Stomach (tissue), 9 donors: ENCODE data around the gene DICER1. TPM values are rescaled to one million over a fixed set of nuclear protein-coding genes. Genes with fewer than 3 reads are reported as not detected.

Source experiments
- DNase-seq, 2 donors: peaks; one replicate each; pipeline versions ENCODE4 v3.0.0 to v3.0.0-alpha.2; 2013 to 2019
- H3K27ac ChIP-seq, 5 donors: fragments of 200-600 bp in 4 of 5; sonication (generic) in 4 of 5; one replicate each; pipeline ENCODE4 v1.5.1; 2013 to 2019; ENCODE audit warnings: mild to moderate bottlenecking in 1 of 5, moderate library complexity in 1 of 5
- H3K27me3 ChIP-seq, 3 donors: fragments of 200-600 bp; sonication (generic); one replicate each; pipeline ENCODE4 v1.5.1; 2017 to 2019; ENCODE audit warnings: mixed run types in 1 of 3
- H3K36me3 ChIP-seq, 4 donors: fragments of 200-600 bp; sonication (generic); 1 replicate in 3 of 4; 2 replicates in 1 of 4; pipeline ENCODE4 v1.5.1; 2016 to 2019
- H3K4me1 ChIP-seq, 4 donors: fragments of 200-600 bp; sonication (generic); one replicate each; pipeline ENCODE4 v1.5.1; 2016 to 2019
- H3K4me3 ChIP-seq, 4 donors: fragments of 200-600 bp; sonication (generic) in 3 of 4; one replicate each; pipeline ENCODE4 v1.5.1; 2016 to 2019; ENCODE audit warnings: mild to moderate bottlenecking in 1 of 4
- H3K9me3 ChIP-seq, 4 donors: fragments of 200-600 bp; sonication (generic); one replicate each; pipeline ENCODE4 v1.5.1; 2016 to 2019
- EP300 ChIP-seq: sonication (generic); formaldehyde crosslinking; IDR thresholded peaks from one replicate; pipeline ENCODE4 v1.6.1; 2017; ENCODE audit warnings: antibody characterized with exemption
- POLR2A ChIP-seq, 4 donors: fragments of 450-650 bp; IDR thresholded peaks; one replicate each; pipeline ENCODE4 v1.6.1; 2016; ENCODE audit warnings: antibody characterized with exemption in 4 of 4, control low read depth in 2 of 4, mild to moderate bottlenecking in 1 of 4, moderate library complexity in 1 of 4
- POLR2AphosphoS5 ChIP-seq, 3 donors: sonication (generic); formaldehyde crosslinking; IDR thresholded peaks; one replicate each; pipeline ENCODE4 v1.6.1; 2016; ENCODE audit warnings: antibody characterized with exemption in 3 of 3
- WGBS, 5 donors: extraction: QIAGEN DNeasy Blood & Tissue Kit in 3 of 5; methylation state at CpG; one replicate each; pipeline versions ENCODE4 v1.1.5 to v1.1.7; 2013 to 2018; 5-methylcytosine and 5-hydroxymethylcytosine counted together
- intact Hi-C: fragments of 100-400 bp; cut with DNase I; formaldehyde crosslinking; loops from one replicate; pipeline ENCODE4 v1.15.1; 2023; ENCODE audit warnings: low total_unique reads
- polyA plus RNA-seq, 3 donors: library from polyadenylated mRNA; stranded (reverse); fragments of 200-250 nt; gene quantifications; one replicate each; pipeline ENCODE4 v1.2.3, GENCODE V29; 2013
- total RNA-seq, 5 donors: library from RNA; depleted of rRNA; stranded (reverse); fragments of >200 nt; gene quantifications; one replicate each; pipeline versions ENCODE4 v1.1.0 to v1.2.3, GENCODE V29; 2014 to 2016
- TF ChIP-seq, protein P1 (sequence below), 7 experiments: fragments of 450-650 bp in 4 of 7; fragments of 200-600 bp in 3 of 7; sonication (generic) in 3 of 7; IDR thresholded peaks; one replicate each; pipeline ENCODE4 v1.5.1; 2016 to 2019; ENCODE audit warnings: antibody characterized with exemption in 7 of 7, control low read depth in 2 of 7, mild to moderate bottlenecking in 1 of 7
- donor health status: healthy with polysubstance abuse.
- donor health status: Bipolar disorder and iron deficiency.
- donor health status: healthy.

Gene DICER1
- total and polyA plus RNA-seq, 8 donors: 6.1 to 104 (median 53.4) TPM

DNA sequence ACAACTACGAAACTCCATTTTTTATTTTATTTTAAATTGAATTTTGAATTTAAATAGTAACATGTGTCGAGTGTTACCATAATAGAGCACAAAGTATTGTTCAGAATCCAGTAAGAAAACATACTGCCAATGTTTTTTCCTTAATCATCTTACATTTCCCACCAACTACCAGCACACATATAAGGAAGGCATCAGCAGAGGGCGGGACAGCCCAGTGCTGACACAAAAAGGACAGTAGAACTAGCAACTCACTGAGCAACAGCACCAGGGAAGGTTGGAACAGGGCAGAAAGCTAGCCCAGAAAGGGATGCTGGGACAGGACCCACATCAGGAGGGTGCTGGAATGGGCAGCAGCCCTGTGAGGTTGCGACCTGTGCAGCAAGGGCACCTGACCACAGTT lies 43.9 kb downstream of the DICER1 start:
- no peak overlapping the region for H3K27ac ChIP-seq
- no peak overlapping the region for H3K4me3 ChIP-seq
- no peaks in the 10 kb centered on the region for H3K9me3 ChIP-seq
- 97 to 99% (median 97%) methylated on average over 4 of the region's 4 CpGs for WGBS, 5 donors
- H3K4me1 ChIP-seq: no peaks in the 10 kb centered on the region
- H3K27me3 ChIP-seq: no peaks in the 10 kb centered on the region
- intact Hi-C loops: no loop called here
- DNase-seq: no peak
- peaks cover 24 to 98% (median 92%) of the 10 kb centered on the region in 4 donors for H3K36me3 ChIP-seq
- no peak for TF ChIP-seq POLR2AphosphoS5 (IDR thresholded peaks at IDR 0.05)
- TF ChIP-seq, protein P1, sequence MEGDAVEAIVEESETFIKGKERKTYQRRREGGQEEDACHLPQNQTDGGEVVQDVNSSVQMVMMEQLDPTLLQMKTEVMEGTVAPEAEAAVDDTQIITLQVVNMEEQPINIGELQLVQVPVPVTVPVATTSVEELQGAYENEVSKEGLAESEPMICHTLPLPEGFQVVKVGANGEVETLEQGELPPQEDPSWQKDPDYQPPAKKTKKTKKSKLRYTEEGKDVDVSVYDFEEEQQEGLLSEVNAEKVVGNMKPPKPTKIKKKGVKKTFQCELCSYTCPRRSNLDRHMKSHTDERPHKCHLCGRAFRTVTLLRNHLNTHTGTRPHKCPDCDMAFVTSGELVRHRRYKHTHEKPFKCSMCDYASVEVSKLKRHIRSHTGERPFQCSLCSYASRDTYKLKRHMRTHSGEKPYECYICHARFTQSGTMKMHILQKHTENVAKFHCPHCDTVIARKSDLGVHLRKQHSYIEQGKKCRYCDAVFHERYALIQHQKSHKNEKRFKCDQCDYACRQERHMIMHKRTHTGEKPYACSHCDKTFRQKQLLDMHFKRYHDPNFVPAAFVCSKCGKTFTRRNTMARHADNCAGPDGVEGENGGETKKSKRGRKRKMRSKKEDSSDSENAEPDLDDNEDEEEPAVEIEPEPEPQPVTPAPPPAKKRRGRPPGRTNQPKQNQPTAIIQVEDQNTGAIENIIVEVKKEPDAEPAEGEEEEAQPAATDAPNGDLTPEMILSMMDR (IDR thresholded peaks at IDR 0.05): no peak
- TF ChIP-seq POLR2A (IDR thresholded peaks at IDR 0.05): no peak
- no peak for TF ChIP-seq EP300

DNA sequence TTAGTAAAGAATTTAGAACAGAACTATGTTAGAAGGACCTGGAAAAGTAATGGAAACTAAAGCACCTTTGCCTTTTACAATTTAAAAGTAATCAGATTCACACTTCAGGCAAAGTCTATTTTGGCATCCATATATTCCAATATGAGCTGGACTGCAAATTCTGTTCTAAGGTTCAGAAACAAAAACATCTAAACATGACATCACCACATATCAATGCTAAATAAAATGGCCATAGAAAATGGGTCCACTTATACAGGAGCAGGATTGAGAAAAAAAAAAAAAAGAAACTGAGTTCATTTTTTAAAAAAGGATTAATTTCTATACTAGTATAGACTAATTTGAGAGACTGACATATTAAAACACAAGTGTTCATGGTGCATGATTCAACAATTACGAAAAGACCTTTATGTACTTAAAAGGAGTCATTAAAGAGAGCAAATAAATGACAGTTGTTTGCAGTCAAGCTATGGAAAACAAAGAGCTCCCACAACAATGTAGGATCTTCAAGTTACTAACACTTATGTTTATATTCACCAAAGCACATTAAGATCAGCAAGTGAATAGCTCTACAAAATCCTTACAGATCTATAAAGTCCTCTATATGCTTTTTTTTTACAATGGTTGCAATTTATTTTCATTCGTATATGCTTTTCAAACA lies 45.7 kb downstream of the DICER1 start:
- Histone ChIP-seq H3K27ac (no peak overlapping the region), H3K9me3 (no peaks in the 10 kb centered on the region), H3K4me1 (no peaks in the 10 kb centered on the region), H3K4me3 (no peak overlapping the region), H3K36me3 (peaks cover 38 to 99% (median 94%) of the 10 kb centered on the region in 4 donors), H3K27me3 (no peaks in the 10 kb centered on the region)
- TF ChIP-seq POLR2AphosphoS5 (IDR thresholded peaks at IDR 0.05): no peak
- TF ChIP-seq EP300: no peak
- TF ChIP-seq, protein P1 (IDR thresholded peaks at IDR 0.05): no peak
- TF ChIP-seq POLR2A (IDR thresholded peaks at IDR 0.05): no peak
- 81 to 91% (median 88%) methylated on average over 2 of the region's 2 CpGs for WGBS, 5 donors
- no peak for DNase-seq
- intact Hi-C loops: no loop called here

DNA sequence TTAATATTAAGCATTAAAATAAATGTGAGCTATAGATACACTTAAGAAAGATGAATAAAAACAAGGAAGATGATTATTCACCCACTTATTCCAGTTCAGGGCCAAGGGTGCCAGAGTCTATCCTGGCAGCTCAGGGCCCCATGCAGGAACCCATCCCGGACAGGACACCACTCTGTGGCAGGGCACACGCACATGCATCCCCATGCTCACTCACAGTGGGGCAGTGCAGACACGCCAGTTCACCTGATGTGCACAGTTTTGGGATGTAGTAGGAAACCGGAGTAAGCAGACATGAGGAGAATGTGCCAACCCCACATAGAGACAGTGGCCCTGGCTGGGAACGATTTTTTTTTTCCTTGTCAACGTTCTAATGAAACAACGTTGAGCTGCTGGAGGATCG lies 47.2 kb downstream of the DICER1 start:
- Histone ChIP-seq H3K36me3 (peaks cover 38 to 99% (median 92%) of the 10 kb centered on the region in 4 donors), H3K9me3 (no peaks in the 10 kb centered on the region), H3K4me1 (no peaks in the 10 kb centered on the region), H3K4me3 (no peak overlapping the region), H3K27ac (no peak overlapping the region), H3K27me3 (no peaks in the 10 kb centered on the region)
- TF ChIP-seq POLR2AphosphoS5 (IDR thresholded peaks at IDR 0.05) (no peak), EP300 (no peak), POLR2A (IDR thresholded peaks at IDR 0.05) (no peak)
- intact Hi-C loops: no loop called here
- 86 to 93% (median 92%) methylated on average over 8 of the region's 8 CpGs for WGBS, 5 donors
- no peak for DNase-seq

DNA sequence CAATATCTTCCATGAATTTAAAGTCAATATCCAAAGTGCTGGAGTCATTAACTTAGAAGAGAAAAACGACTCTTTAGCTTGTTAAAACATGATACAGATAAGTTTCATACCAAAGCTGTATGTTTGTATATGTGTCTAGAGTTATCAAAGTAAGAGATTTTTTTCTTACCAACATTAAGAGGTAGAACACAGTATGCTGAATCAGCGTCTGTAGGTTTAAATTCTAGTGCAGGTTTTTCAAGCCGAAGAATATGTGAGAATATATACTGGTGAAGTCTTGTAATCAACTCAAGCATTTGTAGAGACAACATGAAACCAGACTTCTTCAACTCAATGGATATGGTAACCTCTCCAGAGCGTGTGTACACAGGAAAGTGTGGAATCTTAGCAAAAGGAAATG lies 49.6 kb downstream of the DICER1 start:
- TF ChIP-seq POLR2A (IDR thresholded peaks at IDR 0.05): no peak
- no peak for TF ChIP-seq EP300
- 81 to 88% (median 87%) methylated on average over 4 of the region's 4 CpGs for WGBS, 5 donors
- Histone ChIP-seq H3K4me3 (no peak overlapping the region), H3K27me3 (no peaks in the 10 kb centered on the region), H3K4me1 (no peaks in the 10 kb centered on the region), H3K27ac (no peak overlapping the region), H3K9me3 (no peaks in the 10 kb centered on the region), H3K36me3 (peaks cover 59 to 100% (median 96%) of the 10 kb centered on the region in 4 donors)
- no peak for DNase-seq
- intact Hi-C loops: loop anchor here (10.0 kb wide), 1 partner anchor 327 kb away; no protein-coding TSS in a partner anchor

DNA sequence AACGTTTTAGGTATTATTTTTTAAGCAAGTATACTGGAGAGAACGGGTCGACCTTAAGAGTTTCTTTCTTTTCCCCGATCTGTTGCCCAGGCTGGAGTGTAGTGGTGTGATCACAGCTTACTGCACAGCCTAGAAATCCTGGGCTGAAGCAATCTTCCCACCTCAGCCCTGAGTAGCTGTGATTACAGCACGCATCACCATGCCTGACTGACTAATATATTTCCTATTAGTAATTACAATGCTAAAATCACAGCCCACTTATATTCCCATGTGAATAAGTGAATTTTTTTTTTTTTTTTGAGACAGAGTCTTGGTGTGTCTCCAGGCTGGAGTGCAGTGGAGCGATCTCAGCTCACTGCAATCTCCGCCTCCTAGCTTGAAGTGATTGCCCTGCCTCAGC lies 50.4 kb downstream of the DICER1 start:
- Histone ChIP-seq H3K27ac (no peak overlapping the region), H3K4me3 (no peak overlapping the region), H3K36me3 (peaks cover 65 to 100% (median 99%) of the 10 kb centered on the region in 4 donors), H3K4me1 (no peaks in the 10 kb centered on the region), H3K27me3 (no peaks in the 10 kb centered on the region), H3K9me3 (no peaks in the 10 kb centered on the region)
- intact Hi-C loops: loop anchor here (10.0 kb wide), 1 partner anchor 328 kb away; no protein-coding TSS in a partner anchor
- 85 to 87% (median 87%) methylated on average over 7 of the region's 7 CpGs for WGBS, 5 donors
- TF ChIP-seq, protein P1 (IDR thresholded peaks at IDR 0.05): no peak
- TF ChIP-seq EP300 (no peak), POLR2AphosphoS5 (IDR thresholded peaks at IDR 0.05) (no peak), POLR2A (IDR thresholded peaks at IDR 0.05) (no peak)
- no peak for DNase-seq
